H1 (cell line): ENCODE data around the gene PTPRT. TPM values are rescaled to one million over a fixed set of nuclear protein-coding genes. Genes with fewer than 3 reads are reported as not detected.

Source experiments
- CTCF ChIA-PET: fragments of 300-600 bp; sonication (Branson Sonifier 250); formaldehyde crosslinking; loops from one replicate; lab custom pipeline; 2021; ENCODE audit not compliant: partially characterized antibody; lab: Charles Lee
- POLR2A ChIA-PET: fragments of 300-600 bp; sonication (Branson Sonifier 250); formaldehyde crosslinking; loops from one replicate; lab custom pipeline; 2021; ENCODE audit warnings: inconsistent platforms; ENCODE audit not compliant: partially characterized antibody; lab: Charles Lee
- DNase-seq, 2 experiments: peaks; one replicate each; pipeline versions ENCODE4 v3.0.0 to v3.0.0-alpha.2; 2010 to 2022; ENCODE audit warnings: low spot score in 2 of 2, low read depth in 1 of 2, mixed read lengths in 1 of 2
- FAIRE-seq: peaks from 2 replicates; lab custom pipeline; 2011; peaks lifted over from hg19 to GRCh38; lab: Jason Lieb, UNC
- H2AFZ ChIP-seq: 2 replicates; pipeline ENCODE4 v1.8.1; 2012; ENCODE audit warnings: low read length, inconsistent platforms
- H2AK5ac ChIP-seq: 2 replicates; pipeline ENCODE4 v1.6.1; 2013; ENCODE audit warnings: low read depth, low read length
- H2BK120ac ChIP-seq: replicated peaks from 2 replicates; pipeline ENCODE3; 2013; ENCODE audit warnings: low read depth, low read length, inconsistent platforms
- H2BK12ac ChIP-seq: 2 replicates; pipeline ENCODE4 v1.6.1; 2013; ENCODE audit warnings: low read depth, low read length
- H2BK15ac ChIP-seq: 2 replicates; pipeline ENCODE4 v1.6.1; 2013; ENCODE audit warnings: low read length
- H2BK20ac ChIP-seq: 2 replicates; pipeline ENCODE4 v1.6.1; 2013; ENCODE audit warnings: low read length
- H2BK5ac ChIP-seq: 2 replicates; pipeline ENCODE4 v1.6.1; 2013; ENCODE audit warnings: low read depth, low read length
- H3K14ac ChIP-seq: 2 replicates; pipeline ENCODE4 v1.6.1; 2013; ENCODE audit warnings: inconsistent platforms; ENCODE audit not compliant: insufficient read length
- H3K18ac ChIP-seq: 2 replicates; pipeline ENCODE4 v1.6.1; 2013; ENCODE audit warnings: low read length; ENCODE audit errors: extremely low read depth
- H3K23ac ChIP-seq: 2 replicates; pipeline ENCODE4 v1.6.1; 2013; ENCODE audit warnings: inconsistent platforms; ENCODE audit not compliant: insufficient read length
- H3K23me2 ChIP-seq: 2 replicates; pipeline ENCODE4 v1.6.1; 2013; ENCODE audit warnings: low read depth, low read length
- H3K27ac ChIP-seq: 2 replicates; pipeline ENCODE4 v1.6.1; 2011; ENCODE audit warnings: low read depth, low read length, inconsistent platforms
- H3K27me3 ChIP-seq, 4 experiments: replicated peaks in 1 of 4; 1 replicate in 1 of 4; 2 replicates in 3 of 4; pipeline versions ENCODE4 v1.6.1 to v1.8.1; 2011 to 2013; ENCODE audit warnings: low read length in 3 of 4, mild to moderate bottlenecking in 3 of 4, inconsistent platforms in 2 of 4, mixed read lengths in 2 of 4, moderate library complexity in 1 of 4; ENCODE audit not compliant: control insufficient read depth in 3 of 4, insufficient read depth in 3 of 4; ENCODE audit errors: extremely low read depth in 1 of 4
- H3K36me3 ChIP-seq, 4 experiments: 2 replicates each; pipeline versions ENCODE4 v1.6.1 to v1.8.1; 2011 to 2013; ENCODE audit warnings: mild to moderate bottlenecking in 4 of 4, low read length in 3 of 4, moderate library complexity in 2 of 4, control low read depth in 1 of 4, inconsistent platforms in 1 of 4; ENCODE audit not compliant: insufficient read depth in 4 of 4, control insufficient read depth in 2 of 4
- H3K4ac ChIP-seq: replicated peaks from 2 replicates; pipeline ENCODE3; 2013; ENCODE audit warnings: low read length, low read depth, mixed read lengths, inconsistent platforms; ENCODE audit not compliant: insufficient read length
- H3K4me1 ChIP-seq, 4 experiments: replicated peaks in 1 of 4; 1 replicate in 1 of 4; 2 replicates in 3 of 4; pipeline versions ENCODE4 v1.6.1 to v1.8.1; 2011 to 2013; ENCODE audit warnings: low read length in 3 of 4, inconsistent platforms in 2 of 4, mixed read lengths in 1 of 4; ENCODE audit not compliant: insufficient read depth in 4 of 4, control insufficient read depth in 3 of 4
- H3K4me2 ChIP-seq, 2 experiments: 2 replicates each; pipeline versions ENCODE4 v1.6.1 to v1.8.1; 2011 to 2013; ENCODE audit warnings: low read depth in 2 of 2, low read length in 2 of 2, control low read depth in 1 of 2, inconsistent platforms in 1 of 2, mild to moderate bottlenecking in 1 of 2; ENCODE audit not compliant: insufficient read depth in 1 of 2
- H3K4me3 ChIP-seq, 4 experiments: fragments of 200-600, 300-600 bp in 1 of 4; sonication (generic), shearing (Covaris generic), sonication (Bioruptor Twin) in 1 of 4; 2 replicates each; pipeline versions ENCODE4 v1.5.1 to v1.8.1; 2011 to 2016; ENCODE audit warnings: low read length in 4 of 4, low read depth in 3 of 4, control low read depth in 2 of 4, inconsistent platforms in 2 of 4, mild to moderate bottlenecking in 2 of 4, mixed read lengths in 1 of 4, moderate library complexity in 1 of 4; ENCODE audit not compliant: insufficient read depth in 2 of 4; ENCODE audit errors: extremely low read depth in 1 of 4
- H3K56ac ChIP-seq: replicated peaks from 2 replicates; pipeline ENCODE3; 2013; ENCODE audit warnings: low read depth, mild to moderate bottlenecking, mixed read lengths, low read length, inconsistent platforms; ENCODE audit not compliant: insufficient read length
- H3K79me1 ChIP-seq: 2 replicates; pipeline ENCODE4 v1.6.1; 2013; ENCODE audit warnings: low read depth, low read length, control low read depth
- H3K79me2 ChIP-seq, 2 experiments: 2 replicates each; pipeline versions ENCODE4 v1.6.1 to v1.8.1; 2012 to 2013; ENCODE audit warnings: low read length in 2 of 2, mild to moderate bottlenecking in 2 of 2, inconsistent platforms in 1 of 2; ENCODE audit not compliant: insufficient read depth in 2 of 2, control insufficient read depth in 1 of 2
- H3K9ac ChIP-seq, 4 experiments: replicated peaks in 1 of 4; 1 replicate in 1 of 4; 2 replicates in 3 of 4; pipeline versions ENCODE4 v1.6.1 to v1.8.1; 2011 to 2013; ENCODE audit warnings: low read depth in 3 of 4, low read length in 3 of 4, control low read depth in 2 of 4, mild to moderate bottlenecking in 2 of 4, moderate library complexity in 2 of 4, inconsistent platforms in 1 of 4; ENCODE audit errors: extremely low read depth in 1 of 4
- H3K9me3 ChIP-seq, 2 experiments: 2 replicates each; pipeline versions ENCODE4 v1.6.1 to v1.8.1; 2012 to 2013; ENCODE audit warnings: mild to moderate bottlenecking in 2 of 2, moderate library complexity in 2 of 2, control low read depth in 1 of 2, inconsistent platforms in 1 of 2, low read depth in 1 of 2, low read length in 1 of 2, mixed read lengths in 1 of 2; ENCODE audit not compliant: insufficient read depth in 2 of 2
- H4K20me1 ChIP-seq, 2 experiments: replicated peaks in 1 of 2; 2 replicates each; pipeline versions ENCODE3 to v1.8.1; 2011 to 2013; ENCODE audit warnings: inconsistent platforms in 2 of 2, low read length in 2 of 2, mild to moderate bottlenecking in 1 of 2; ENCODE audit not compliant: insufficient read depth in 2 of 2, control insufficient read depth in 1 of 2
- H4K5ac ChIP-seq: 2 replicates; pipeline ENCODE4 v1.6.1; 2013; ENCODE audit warnings: low read length, low read depth, mixed read lengths, inconsistent platforms; ENCODE audit not compliant: insufficient read length
- H4K8ac ChIP-seq: 2 replicates; pipeline ENCODE4 v1.8.0; 2013; ENCODE audit warnings: mild to moderate bottlenecking, moderate library complexity, low read length, inconsistent platforms; ENCODE audit not compliant: insufficient read depth; ENCODE audit errors: extremely low read depth
- H4K91ac ChIP-seq: replicated peaks from 2 replicates; pipeline ENCODE3; 2013; ENCODE audit warnings: low read length, mixed read lengths, inconsistent platforms; ENCODE audit not compliant: insufficient read length
- KDM1A ChIP-seq: fragments of 200-600, 300-600 bp; sonication (generic); IDR thresholded peaks from 2 replicates; pipeline ENCODE4 v1.7.1; 2016; ENCODE audit warnings: mild to moderate bottlenecking, low read length, borderline replicate concordance
- POU5F1 ChIP-seq: IDR thresholded peaks from 2 replicates; pipeline ENCODE4 v1.6.1; 2011; ENCODE audit warnings: low read depth, mild to moderate bottlenecking, low read length, moderate library complexity
- WGBS, 2 experiments: shearing (Covaris generic) in 1 of 2; methylation state at CpG; one replicate each; pipeline versions ENCODE4 v1.1.6 to v1.1.7; 2013 to 2015; ENCODE audit warnings: low lambda C conversion rate in 2 of 2, mixed read lengths in 2 of 2, inconsistent platforms in 1 of 2, low coverage in 1 of 2, missing lambda C conversion rate in 1 of 2; ENCODE audit not compliant: insufficient replicate concordance in 2 of 2, insufficient coverage in 1 of 2, insufficient read length in 1 of 2; ENCODE audit errors: extremely low coverage in 1 of 2, missing lambda C conversion rate in 1 of 2; 5-methylcytosine and 5-hydroxymethylcytosine counted together
- polyA plus RNA-seq, 7 experiments: library from polyadenylated mRNA; depleted of rRNA in 3 of 7; stranded (reverse) in 5 of 7; unstranded in 2 of 7; fragments of >200 nt in 5 of 7; fragments of 200-250 nt in 2 of 7; gene quantifications; 1 replicate in 5 of 7; 2 replicates in 1 of 7; 4 replicates in 1 of 7; pipeline versions ENCODE4 v1.2.1 to v1.2.3, GENCODE V29; 2011 to 2013; ENCODE audit warnings: missing spikeins in 2 of 7, mixed read lengths in 2 of 7
- total RNA-seq: library from RNA; stranded (reverse); fragmentation: NEBNext Ultra II Directional; extraction: Animal tissue kit (Norgen Biotek cat#: 25700); gene quantifications from 2 replicates; pipeline ENCODE4 v1.2.1, GENCODE V29; 2021

Gene PTPRT
- total and polyA plus RNA-seq, 2 of the 8 experiments (the other 6 are each of a cell fraction or from before 2014, with no cell fraction given) = 0.33 to 1.8 TPM

DNA sequence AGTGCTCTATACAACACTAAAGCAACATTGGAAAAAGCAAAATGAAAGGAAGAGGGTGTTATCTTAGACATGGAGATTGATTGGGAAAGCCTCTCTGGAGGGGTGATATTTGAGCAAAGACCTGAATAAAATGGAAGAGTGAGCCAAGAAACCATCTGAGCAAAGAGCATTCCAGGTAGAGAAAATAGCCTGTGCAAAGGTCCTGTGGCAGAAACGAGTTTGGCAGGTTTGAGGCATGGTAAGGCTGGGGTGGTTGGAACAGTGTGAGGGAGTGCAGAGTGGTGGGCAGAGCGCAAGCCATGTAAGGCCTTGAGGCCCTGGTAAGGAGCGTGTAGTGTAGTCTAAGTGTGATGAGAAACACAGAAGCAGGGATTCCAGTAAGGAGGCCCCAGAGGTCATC, 40.0 kb upstream of the PTPRT start:
- H3K23ac ChIP-seq = no peak overlapping the region
- DNase-seq (no peak), FAIRE-seq (no peak)
- no peaks in the 10 kb centered on the region for H3K23me2 ChIP-seq
- H3K27me3 ChIP-seq = 0 out of 7 replicates have a peak, but pooled peaks cover 0 to 2% (median 0%) of the 10 kb centered on the region in 4 experiments
- no peak overlapping the region for H3K56ac ChIP-seq
- no peak overlapping the region for H2BK20ac ChIP-seq
- H3K14ac ChIP-seq = no peak overlapping the region
- POLR2A ChIA-PET = no interaction called here
- H4K91ac ChIP-seq = no peak overlapping the region
- no peak overlapping the region for H2BK15ac ChIP-seq
- H4K20me1 ChIP-seq = no peaks in the 10 kb centered on the region
- H3K4me3 ChIP-seq = no peak overlapping the region
- H3K79me1 ChIP-seq = no peaks in the 10 kb centered on the region
- H3K9ac ChIP-seq = no peak overlapping the region
- H3K4me1 ChIP-seq = peaks cover 0 to 3% (median 0%) of the 10 kb centered on the region in 4 experiments; a peak in 2 of 7 replicates
- H2BK120ac ChIP-seq = no peak overlapping the region
- no peak overlapping the region for H3K18ac ChIP-seq
- no peaks in the 10 kb centered on the region for H3K9me3 ChIP-seq
- H4K8ac ChIP-seq = no peak overlapping the region
- H3K4ac ChIP-seq = no peak overlapping the region
- H3K27ac ChIP-seq = no peak overlapping the region
- no peak for TF ChIP-seq POU5F1
- TF ChIP-seq KDM1A = peak; percentile 86
- H3K36me3 ChIP-seq = no peaks in the 10 kb centered on the region
- WGBS, 2 experiments = 95% methylated on average over 3 of the region's 3 CpGs; no CpG with 5 or more reads in 1 of the 2 experiments
- no peak overlapping the region for H2AFZ ChIP-seq
- H3K4me2 ChIP-seq = no peak overlapping the region
- CTCF ChIA-PET = interaction anchor here (0.6 to 1.2 kb wide), 3 partner anchors 13 to 1307 kb away, joined by 3 to 5 read pairs (median 3); no protein-coding TSS in a partner anchor
- no peaks in the 10 kb centered on the region for H3K79me2 ChIP-seq
- no peak overlapping the region for H2BK5ac ChIP-seq
- H2AK5ac ChIP-seq = no peak overlapping the region
- H4K5ac ChIP-seq = no peak overlapping the region
- no peak overlapping the region for H2BK12ac ChIP-seq
